Endothelial cell of hepatic sinusoid (primary cell): ENCODE data around the gene AADAT.
"Not testable (repeated sequence)": the region's sequence is repeated elsewhere in the genome, so short reads cannot be mapped to it uniquely, and the experiment has no call there.

Experiments
- in situ Hi-C: cut with HindIII; loops from 2 replicates; pipeline ENCODE4 v1.10.0; 2017; ENCODE audit warnings: low sequenced_read_pairs

Gene AADAT

GRCh38 chr4:170089668-170090351, at the start of gene AADAT:
TSS of gene AADAT (minus strand) at chr4:170089956. CDS start at chr4:170089690, 266 bp downstream.
- in situ Hi-C loops, result no loop called here

- in situ Hi-C loops, result no loop called here
These were observed 48.9 kb upstream of the AADAT start for GRCh38 chr4:170138580-170139194.

GRCh38 chr4:170137927-170138326, 48.2 kb upstream of the AADAT start:
- in situ Hi-C loops, result no loop called here

- in situ Hi-C loops, result no loop called here
These were observed 47.7 kb upstream of the AADAT start for GRCh38 chr4:170137466-170137865.

GRCh38 chr4:170134821-170135220, 45.1 kb upstream of the AADAT start:
- in situ Hi-C loops, result no loop called here

GRCh38 chr4:170128219-170128804, 38.6 kb upstream of the AADAT start:
- in situ Hi-C loops, result no loop called here

- in situ Hi-C loops, result no loop called here
These were observed 38.0 kb upstream of the AADAT start for GRCh38 chr4:170127758-170128157.

GRCh38 chr4:170124406-170124805, 34.6 kb upstream of the AADAT start:
- in situ Hi-C loops, result no loop called here

- in situ Hi-C loops, result no loop called here
These were observed 32.5 kb upstream of the AADAT start for GRCh38 chr4:170122252-170122651.

- in situ Hi-C loops, result no loop called here
These were observed 24.9 kb upstream of the AADAT start for GRCh38 chr4:170114636-170115035.

GRCh38 chr4:170114183-170114582, 24.4 kb upstream of the AADAT start:
- in situ Hi-C loops, result not testable (repeated sequence)

- in situ Hi-C loops, result no loop called here
These were observed 21.8 kb upstream of the AADAT start for GRCh38 chr4:170111546-170111945.

- in situ Hi-C loops, result no loop called here
These were observed 21.3 kb upstream of the AADAT start for GRCh38 chr4:170111085-170111484.

- in situ Hi-C loops, result no loop called here
These were observed 20.5 kb upstream of the AADAT start for GRCh38 chr4:170110285-170110672.

GRCh38 chr4:170109586-170110284, 20.0 kb upstream of the AADAT start:
- in situ Hi-C loops, result no loop called here

- in situ Hi-C loops, result no loop called here
These were observed 17.1 kb upstream of the AADAT start for GRCh38 chr4:170106900-170107299.

GRCh38 chr4:170102426-170102825, 12.7 kb upstream of the AADAT start:
- in situ Hi-C loops, result no loop called here

GRCh38 chr4:170098171-170098570, 8.4 kb upstream of the AADAT start:
- in situ Hi-C loops, result not testable (repeated sequence)

GRCh38 chr4:170097681-170098080, 7.9 kb upstream of the AADAT start:
- in situ Hi-C loops, result no loop called here

GRCh38 chr4:170093973-170094535, 4.3 kb upstream of the AADAT start:
- in situ Hi-C loops, result no loop called here

- in situ Hi-C loops, result no loop called here
These were observed 1.4 kb upstream of the AADAT start for GRCh38 chr4:170091069-170091696.
